Caco-2 (cell line): ENCODE measurements around the gene PLEKHA6. TPM values are rescaled to one million over a fixed set of nuclear protein-coding genes. Genes with fewer than 3 reads are reported as not detected.

Source experiments
- BruUV-seq: library from RNA; stranded (reverse); fragments of 400-500 nt; replicated peaks from 2 replicates; lab custom pipeline; 2021; lab: Mats Ljungman, UMichigan
- CTCF ChIA-PET: fragments of 300-600 bp; sonication (Branson Sonifier 250); formaldehyde crosslinking; loops from one replicate; lab custom pipeline; 2022; ENCODE audit warnings: antibody characterized with exemption; lab: Charles Lee
- POLR2A ChIA-PET: fragments of 300-600 bp; sonication (Branson Sonifier 250); formaldehyde crosslinking; loops from one replicate; lab custom pipeline; 2022; ENCODE audit warnings: antibody characterized with exemption; lab: Charles Lee
- DNase-seq, 2 experiments: peaks; one replicate each; pipeline versions ENCODE4 v3.0.0 to v3.0.0-alpha.2; 2020 to 2022
- H3K27me3 ChIP-seq: replicated peaks from 2 replicates; pipeline ENCODE4 v1.6.0; 2011; ENCODE audit warnings: low read length; ENCODE audit not compliant: control insufficient read depth, insufficient read depth
- H3K36me3 ChIP-seq: 2 replicates; pipeline ENCODE4 v1.5.1; 2011; ENCODE audit warnings: low read length; ENCODE audit not compliant: control insufficient read depth, insufficient read depth
- H3K4me1 ChIP-seq: fragments of 250-450 bp; sonication (Bioruptor Pico); 2 replicates; pipeline ENCODE4 v1.5.1; 2020; ENCODE audit warnings: mild to moderate bottlenecking
- H3K4me3 ChIP-seq: 2 replicates; pipeline ENCODE4 v1.5.1; 2011; ENCODE audit warnings: low read depth, mild to moderate bottlenecking, control low read depth, low read length
- H3K9me3 ChIP-seq: fragments of 250-450 bp; sonication (Bioruptor Pico); 2 replicates; pipeline ENCODE4 v1.5.1; 2020; ENCODE audit warnings: mild to moderate bottlenecking, moderate library complexity
- H3K27ac Mint-ChIP-seq: one replicate; pipeline ENCODE4 v1.8.0; 2022; ENCODE audit warnings: mixed read lengths; ENCODE audit not compliant: unreplicated experiment
- H3K27me3 Mint-ChIP-seq: one replicate; pipeline ENCODE4 v1.8.0; 2022; ENCODE audit warnings: mixed read lengths; ENCODE audit not compliant: insufficient read depth, unreplicated experiment
- H3K36me3 Mint-ChIP-seq: one replicate; pipeline ENCODE4 v1.8.0; 2022; ENCODE audit warnings: mild to moderate bottlenecking, mixed read lengths; ENCODE audit not compliant: insufficient read depth, unreplicated experiment
- H3K4me1 Mint-ChIP-seq: one replicate; pipeline ENCODE4 v1.8.0; 2022; ENCODE audit warnings: low read depth, mixed read lengths; ENCODE audit not compliant: unreplicated experiment
- H3K4me3 Mint-ChIP-seq: one replicate; pipeline ENCODE4 v1.8.0; 2022; ENCODE audit warnings: mild to moderate bottlenecking, moderate library complexity, mixed read lengths; ENCODE audit not compliant: unreplicated experiment
- H3K9me3 Mint-ChIP-seq: one replicate; pipeline ENCODE4 v1.8.0; 2022; ENCODE audit warnings: mixed read lengths; ENCODE audit not compliant: unreplicated experiment
- intact Hi-C: fragments of 100-400 bp; cut with micrococcal nuclease; formaldehyde crosslinking; loops from one replicate; pipeline ENCODE4 v1.10.0; 2022; ENCODE audit not compliant: unreplicated experiment
- total RNA-seq: library from RNA; stranded (reverse); gene quantifications from 2 replicates; pipeline ENCODE4 v1.2.3, GENCODE V29; 2022
- TF ChIP-seq, protein P1 (sequence below), 2 experiments: fragments of 200-600 bp in 1 of 2; IDR thresholded peaks; 1 replicate in 1 of 2; 2 replicates in 1 of 2; pipeline versions ENCODE4 v1.5.1 to v1.8.0; 2011 to 2022; ENCODE audit warnings: antibody characterized with exemption in 1 of 2, control low read depth in 1 of 2, inconsistent platforms in 1 of 2, low read depth in 1 of 2, low read length in 1 of 2, mild to moderate bottlenecking in 1 of 2, moderate library complexity in 1 of 2; ENCODE audit not compliant: insufficient read depth in 1 of 2, severe bottlenecking in 1 of 2, unreplicated experiment in 1 of 2

The PLEKHA6 gene
- total RNA-seq, 1 experiment from 2014 or later = 18.8 TPM

DNA sequence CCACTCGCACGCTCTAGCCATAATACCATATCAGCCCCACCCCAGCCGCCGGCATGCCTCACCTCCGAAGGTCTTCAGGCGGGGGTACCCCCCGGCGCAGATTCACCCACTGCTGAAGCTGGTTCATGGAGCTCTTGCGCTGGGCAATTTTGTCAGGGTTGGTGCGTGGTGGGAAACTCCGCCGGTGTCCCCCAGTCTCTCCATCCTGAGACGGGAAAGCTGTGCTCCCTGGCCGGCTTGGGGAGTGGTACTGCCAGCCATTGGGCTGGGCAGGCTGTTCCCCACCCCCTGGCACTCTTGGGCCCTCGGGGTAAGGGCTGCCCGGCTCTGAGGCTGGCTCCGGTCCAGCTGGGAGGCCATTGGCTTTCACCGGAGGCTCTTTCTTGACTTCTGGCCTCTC is 100.5 kb downstream of the PLEKHA6 start:
- ChIA-PET CTCF (interaction anchor here (0.7 to 1.3 kb wide), 9 partner anchors 11 to 139 kb away, joined by 3 to 19 read pairs (median 8); partner anchors contain the start of genes GOLT1A and PLEKHA6), POLR2A (no interaction called here)
- H3K4me3 ChIP-seq = no peak overlapping the region
- H3K27me3 ChIP-seq = no peaks in the 10 kb centered on the region
- no peak for DNase-seq
- intact Hi-C loops = no loop called here
- H3K36me3 ChIP-seq = peaks cover 1% of the 10 kb centered on the region
- no peaks in the 10 kb centered on the region for H3K9me3 ChIP-seq
- TF ChIP-seq, protein P1, sequence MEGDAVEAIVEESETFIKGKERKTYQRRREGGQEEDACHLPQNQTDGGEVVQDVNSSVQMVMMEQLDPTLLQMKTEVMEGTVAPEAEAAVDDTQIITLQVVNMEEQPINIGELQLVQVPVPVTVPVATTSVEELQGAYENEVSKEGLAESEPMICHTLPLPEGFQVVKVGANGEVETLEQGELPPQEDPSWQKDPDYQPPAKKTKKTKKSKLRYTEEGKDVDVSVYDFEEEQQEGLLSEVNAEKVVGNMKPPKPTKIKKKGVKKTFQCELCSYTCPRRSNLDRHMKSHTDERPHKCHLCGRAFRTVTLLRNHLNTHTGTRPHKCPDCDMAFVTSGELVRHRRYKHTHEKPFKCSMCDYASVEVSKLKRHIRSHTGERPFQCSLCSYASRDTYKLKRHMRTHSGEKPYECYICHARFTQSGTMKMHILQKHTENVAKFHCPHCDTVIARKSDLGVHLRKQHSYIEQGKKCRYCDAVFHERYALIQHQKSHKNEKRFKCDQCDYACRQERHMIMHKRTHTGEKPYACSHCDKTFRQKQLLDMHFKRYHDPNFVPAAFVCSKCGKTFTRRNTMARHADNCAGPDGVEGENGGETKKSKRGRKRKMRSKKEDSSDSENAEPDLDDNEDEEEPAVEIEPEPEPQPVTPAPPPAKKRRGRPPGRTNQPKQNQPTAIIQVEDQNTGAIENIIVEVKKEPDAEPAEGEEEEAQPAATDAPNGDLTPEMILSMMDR (IDR thresholded peaks at IDR 0.05; ENCODE audit: insufficient read depth in 1 of 2, low read depth in 1 of 2, low read length in 1 of 2, severe bottlenecking in 1 of 2, unreplicated experiment in 1 of 2) = no peak
- Mint-ChIP-seq H3K27me3 (no peaks in the 10 kb centered on the region), H3K9me3 (no peaks in the 10 kb centered on the region), H3K27ac (no peak overlapping the region), H3K4me1 (no peaks in the 10 kb centered on the region), H3K4me3 (no peak overlapping the region), H3K36me3 (peaks cover 22% of the 10 kb centered on the region)
- H3K4me1 ChIP-seq = peaks cover 3% of the 10 kb centered on the region; the same call in 1 of the 2 replicates
- BruUV-seq = no TSS peak

DNA sequence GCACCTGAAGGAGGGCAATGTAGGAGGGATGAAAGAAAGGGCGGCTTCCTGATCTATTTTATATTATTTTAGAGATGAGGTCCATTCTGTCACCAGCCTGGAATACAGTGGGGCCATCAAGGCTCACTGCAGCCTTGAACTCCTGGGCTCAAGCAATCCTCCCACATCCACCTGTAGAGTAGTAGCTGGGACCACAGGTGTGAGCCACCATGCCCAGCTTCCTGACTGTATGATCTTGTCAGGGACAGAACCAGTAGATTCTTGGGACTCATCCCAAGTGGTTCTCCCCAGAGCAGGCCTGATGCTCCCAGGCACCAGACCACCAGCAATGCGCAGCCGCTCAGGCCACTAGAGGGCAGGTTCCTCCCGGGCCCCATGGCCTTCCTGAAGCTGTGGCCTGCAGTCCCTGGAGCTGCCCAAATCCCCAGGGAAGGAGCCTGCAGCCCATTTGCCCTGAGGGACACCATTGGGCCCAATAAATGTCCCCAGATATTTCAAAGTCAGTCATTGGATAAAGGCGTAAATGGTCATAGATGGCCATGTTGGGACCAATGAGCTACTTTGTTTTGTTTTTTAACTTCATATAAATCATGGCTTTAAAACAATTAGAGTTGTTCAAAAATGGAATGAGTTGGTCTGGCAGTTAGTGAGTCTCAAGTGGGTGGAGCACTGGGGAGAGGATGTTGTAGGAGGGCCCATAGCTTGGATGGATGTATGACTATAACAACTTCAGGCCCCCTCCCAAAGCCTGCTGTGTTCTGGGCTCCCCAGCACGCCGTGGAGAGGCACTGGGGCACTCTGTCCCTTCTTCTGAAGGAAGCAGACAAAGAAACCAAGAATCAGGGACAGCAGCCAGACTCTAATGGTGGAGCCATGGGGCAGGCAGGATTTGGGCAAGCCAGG is 101.3 kb downstream of the PLEKHA6 start:
- H3K4me1 Mint-ChIP-seq = no peaks in the 10 kb centered on the region
- peaks cover 18% of the 10 kb centered on the region for H3K36me3 Mint-ChIP-seq
- Histone ChIP-seq H3K36me3 (peaks cover 1% of the 10 kb centered on the region), H3K9me3 (no peaks in the 10 kb centered on the region), H3K27me3 (no peaks in the 10 kb centered on the region), H3K4me1 (peaks cover 8% of the 10 kb centered on the region; the same call in 1 of the 2 replicates), H3K4me3 (no peak overlapping the region)
- H3K27ac Mint-ChIP-seq = no peak overlapping the region
- TF ChIP-seq, protein P1 (IDR thresholded peaks at IDR 0.05; ENCODE audit: insufficient read depth in 1 of 2, low read depth in 1 of 2, low read length in 1 of 2, severe bottlenecking in 1 of 2, unreplicated experiment in 1 of 2) = peak; percentile 86 to 92
- intact Hi-C loops = loop anchor here (1.0 kb wide), 2 partner anchors 8 to 105 kb away; no protein-coding TSS in a partner anchor
- BruUV-seq = no TSS peak
- POLR2A ChIA-PET = no interaction called here
- DNase-seq = peak; percentile 76 to 84
- H3K4me3 Mint-ChIP-seq = no peak overlapping the region
- CTCF ChIA-PET = interaction anchor here (0.5 to 1.5 kb wide), 14 partner anchors 10 to 334 kb away, joined by 3 to 19 read pairs (median 4); partner anchors contain the start of genes GOLT1A and PLEKHA6
- no peaks in the 10 kb centered on the region for H3K27me3 Mint-ChIP-seq
- H3K9me3 Mint-ChIP-seq = no peaks in the 10 kb centered on the region

DNA sequence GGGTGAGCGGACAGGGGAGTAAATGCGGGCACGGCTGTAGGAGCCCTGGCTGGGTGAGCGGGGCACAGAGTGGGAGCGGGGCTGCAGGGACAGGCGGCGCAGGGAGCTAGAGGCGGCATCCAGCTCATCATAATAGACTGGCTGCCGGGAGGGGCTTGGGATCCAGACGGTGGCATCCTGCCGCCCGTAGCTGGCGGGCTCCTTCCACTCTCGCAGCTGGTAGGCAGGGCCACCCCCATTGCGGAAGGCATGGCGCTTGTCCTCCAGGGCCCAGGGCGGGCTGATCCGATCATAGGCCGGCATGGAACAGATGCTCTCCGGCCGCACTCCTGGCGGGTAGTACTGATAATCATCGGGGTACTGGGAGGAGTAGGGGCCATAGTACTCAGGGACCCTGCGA is 102.3 kb downstream of the PLEKHA6 start:
- no TSS peak for BruUV-seq
- Mint-ChIP-seq H3K36me3 (peaks cover 14% of the 10 kb centered on the region), H3K27ac (no peak overlapping the region), H3K27me3 (no peaks in the 10 kb centered on the region), H3K9me3 (no peaks in the 10 kb centered on the region), H3K4me3 (no peak overlapping the region), H3K4me1 (no peaks in the 10 kb centered on the region)
- TF ChIP-seq, protein P1 (IDR thresholded peaks at IDR 0.05; ENCODE audit: insufficient read depth in 1 of 2, low read depth in 1 of 2, low read length in 1 of 2, severe bottlenecking in 1 of 2, unreplicated experiment in 1 of 2) = no peak
- peaks cover 8% of the 10 kb centered on the region; the same call in 1 of the 2 replicates for H3K4me1 ChIP-seq
- no peaks in the 10 kb centered on the region for H3K27me3 ChIP-seq
- intact Hi-C loops = no loop called here
- peaks cover 1% of the 10 kb centered on the region for H3K36me3 ChIP-seq
- CTCF ChIA-PET = interaction anchor here (0.8 to 1.5 kb wide), 4 partner anchors 16 to 103 kb away, joined by 3 to 8 read pairs (median 4); partner anchors contain the start of gene GOLT1A
- no peak overlapping the region for H3K4me3 ChIP-seq
- POLR2A ChIA-PET = no interaction called here
- no peaks in the 10 kb centered on the region for H3K9me3 ChIP-seq
- DNase-seq = no peak
